PC-9 (cell line): ENCODE data around the gene F8A1.

ENCODE experiments used
- CTCF ChIP-seq: fragments of 200-600 bp; sonication (generic); conservative IDR thresholded peaks from 2 replicates; pipeline ENCODE4 v1.6.1; 2017; ENCODE audit warnings: mixed run types, antibody characterized with exemption, mild to moderate bottlenecking, moderate library complexity
- EZH2 ChIP-seq: fragments of 200-600 bp; sonication (generic); IDR thresholded peaks from 2 replicates; pipeline ENCODE4 v1.8.0; 2017; ENCODE audit warnings: antibody characterized with exemption, low read depth

DNA sequence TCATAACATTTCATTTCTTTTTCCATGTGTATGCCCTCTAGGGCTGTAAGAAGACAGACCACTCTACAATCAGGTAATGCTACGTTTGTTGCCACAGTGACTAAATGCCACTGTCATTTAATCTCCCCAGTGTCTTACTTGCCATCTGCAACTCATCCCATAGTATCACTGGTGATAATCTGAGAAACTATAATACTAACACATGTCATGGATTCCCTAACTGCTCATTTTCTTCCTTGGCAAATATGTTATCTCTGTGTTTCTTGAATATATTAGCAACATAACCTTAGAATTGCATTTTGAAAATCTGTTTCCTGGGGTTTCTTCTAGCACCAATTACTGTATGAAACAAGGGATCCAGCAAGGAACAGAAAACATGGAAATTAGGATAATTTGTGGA lies 6.1 kb downstream of the F8A1 start:
- TF ChIP-seq CTCF (no peak), EZH2 (no peak)
